HepG2 (cell line): ENCODE measurements around the gene OSCP1. TPM values are rescaled to one million over a fixed set of nuclear protein-coding genes. Genes with fewer than 3 reads are reported as not detected.

Source experiments
- CENPBD1 ChIP-seq: sonication (generic); formaldehyde crosslinking; IDR thresholded peaks from 2 replicates; pipeline ENCODE4 v1.8.0; 2022; ENCODE audit warnings: missing genetic modification reagents, low read depth, mild to moderate bottlenecking, borderline replicate concordance
- HMGXB3 ChIP-seq: sonication (generic); formaldehyde crosslinking; IDR thresholded peaks from 2 replicates; pipeline ENCODE4 v1.4.0; 2020; ENCODE audit warnings: missing genetic modification reagents, borderline replicate concordance
- KIAA2018 ChIP-seq: sonication (generic); formaldehyde crosslinking; IDR thresholded peaks from 2 replicates; pipeline ENCODE4 v1.5.0; 2020; ENCODE audit warnings: mild to moderate bottlenecking, missing genetic modification reagents, borderline replicate concordance
- MAFF ChIP-seq: IDR thresholded peaks from 2 replicates; pipeline ENCODE4 v1.6.1; 2011; ENCODE audit warnings: low read depth, low read length, improper control_type of control experiment
- MED13 ChIP-seq: sonication (generic); formaldehyde crosslinking; IDR thresholded peaks from 2 replicates; pipeline ENCODE4 v1.5.0; 2020; ENCODE audit warnings: missing genetic modification reagents
- NONO ChIP-seq, 2 experiments: fragments of 450-650 bp in 1 of 2; sonication (generic) in 1 of 2; formaldehyde crosslinking in 1 of 2; IDR thresholded peaks in 1 of 2; conservative IDR thresholded peaks in 1 of 2; 2 replicates each; pipeline versions ENCODE4 v1.6.1 to v1.8.0; 2017 to 2022; ENCODE audit warnings: mild to moderate bottlenecking in 1 of 2, missing genetic modification reagents in 1 of 2, moderate library complexity in 1 of 2
- PAWR ChIP-seq: sonication (generic); formaldehyde crosslinking; IDR thresholded peaks from 2 replicates; pipeline ENCODE4 v1.4.0; 2020; ENCODE audit warnings: missing genetic modification reagents, mild to moderate bottlenecking, borderline replicate concordance
- YEATS4 ChIP-seq: sonication (generic); formaldehyde crosslinking; IDR thresholded peaks from 2 replicates; pipeline ENCODE4 v1.4.0; 2020; ENCODE audit warnings: missing genetic modification reagents, borderline replicate concordance
- ZNF510 ChIP-seq: sonication (generic); formaldehyde crosslinking; IDR thresholded peaks from 2 replicates; pipeline ENCODE4 v1.4.0; 2020; ENCODE audit warnings: low read depth, mild to moderate bottlenecking, missing genetic modification reagents
- ZNF800 ChIP-seq: sonication (generic); formaldehyde crosslinking; IDR thresholded peaks from 2 replicates; pipeline ENCODE4 v1.4.0; 2020; ENCODE audit warnings: missing genetic modification reagents
- polyA plus RNA-seq, 8 experiments: library from polyadenylated mRNA; depleted of rRNA in 3 of 8; stranded (reverse) in 7 of 8; unstranded in 1 of 8; fragments of >200 nt; fragmentation: Illumina TruSeq in 4 of 8; extraction: Trizol in 4 of 8; gene quantifications; 2 replicates each; pipeline versions ENCODE4 v1.2.1 to v1.2.3, GENCODE V29; 2011 to 2016; ENCODE audit warnings: low read depth in 4 of 8, missing spikeins in 1 of 8, mixed read lengths in 1 of 8; ENCODE audit not compliant: insufficient read depth in 1 of 8
- total RNA-seq, 5 experiments: library from RNA; depleted of rRNA; stranded (reverse); fragments of >200 nt; fragmentation: Illumina TruSeq; extraction: Trizol; gene quantifications; 2 replicates each; pipeline ENCODE4 v1.2.3, GENCODE V29; 2016; ENCODE audit warnings: low read depth in 1 of 5

OSCP1 gene
- total and polyA plus RNA-seq, 2 of the 13 experiments (the other 11 are each of a cell fraction or from before 2014, with no cell fraction given): 0.60 to 0.84 TPM

GRCh38 chr1:36397378-36398230 is 52.6 kb downstream of the OSCP1 start, which contains the start of gene LSM10 (continued):
- TF ChIP-seq KIAA2018: no peak
- TF ChIP-seq MED13 (CRISPR knock-in tag): peak; percentile 81; the same call in 1 of the 2 replicates
- peak; percentile 99 for TF ChIP-seq HMGXB3 (CRISPR knock-in tag)
- TF ChIP-seq YEATS4 (CRISPR knock-in tag): peak; percentile 85; the same call in 1 of the 2 replicates
- TF ChIP-seq PAWR (CRISPR knock-in tag): no peak
- TF ChIP-seq CENPBD1 (CRISPR knock-in tag): no peak
- TF ChIP-seq MAFF: no peak
- TF ChIP-seq NONO (IDR thresholded peaks at IDR 0.05): no peak
- peak; percentile 90 for TF ChIP-seq NONO (CRISPR knock-in tag; conservative IDR thresholded peaks at IDR 0.05)
- no peak for TF ChIP-seq ZNF510 (CRISPR knock-in tag)
- TF ChIP-seq ZNF800 (CRISPR knock-in tag): 0 out of 2 replicates have a peak, but pooled peaks have one; percentile 56
